IPS DF 4.7 (cell line): ENCODE results near the gene NAALADL2.
"Not testable (repeated sequence)": the region's sequence is repeated elsewhere in the genome, so short reads cannot be mapped to it uniquely, and the experiment has no call there.

Source experiments
- DNase-seq: peaks from one replicate; pipeline ENCODE4 v3.0.0-alpha.2; 2013; ENCODE audit warnings: low spot score; ENCODE audit errors: extremely low read depth

The NAALADL2 gene

DNA sequence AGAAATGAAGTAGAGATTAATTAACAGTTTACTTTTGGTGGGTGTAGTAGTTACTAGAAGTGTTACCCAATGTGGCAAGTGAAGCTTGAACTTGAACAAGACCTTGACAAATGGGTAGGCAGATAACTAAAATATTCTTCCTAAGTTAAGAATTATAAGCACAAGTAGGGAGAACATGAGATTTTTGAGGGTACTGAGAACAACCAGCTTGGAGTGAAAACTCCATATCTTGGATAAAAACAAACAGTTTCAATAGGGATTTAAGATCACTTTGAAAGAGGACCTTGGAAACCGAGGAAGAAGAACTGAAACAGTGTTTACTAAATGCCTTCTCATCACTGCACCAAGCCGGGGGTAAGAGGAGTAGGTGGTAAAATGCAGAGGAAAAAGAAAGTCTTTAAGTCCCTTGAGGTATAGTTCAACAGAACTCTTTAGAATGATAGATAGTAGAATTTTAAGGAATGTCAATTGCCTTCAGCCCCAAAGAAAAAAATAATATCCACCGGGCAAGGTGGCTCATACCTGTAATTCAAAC, 496.7 kb downstream of the NAALADL2 start:
- DNase-seq = no peak

DNA sequence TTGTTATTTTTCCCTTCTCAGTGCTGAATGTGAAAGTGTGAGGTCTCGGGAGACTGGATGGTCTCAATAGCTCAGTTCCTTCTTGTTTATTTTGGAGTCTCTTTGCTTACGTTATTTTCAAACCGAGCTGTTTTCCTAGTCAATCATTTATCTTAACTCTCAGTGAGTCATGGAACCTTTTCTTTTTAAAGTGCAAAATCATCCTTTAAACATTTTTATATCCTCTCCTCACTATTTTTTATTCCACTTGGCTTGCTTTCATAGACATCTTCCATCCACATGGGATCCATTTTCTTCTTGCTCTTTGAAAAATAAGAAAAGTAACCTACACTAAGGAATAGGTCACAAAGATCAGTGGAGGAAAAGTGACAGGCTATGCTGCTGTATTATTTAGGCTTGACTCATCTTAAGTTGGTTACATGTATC, 497.8 kb downstream of the NAALADL2 start:
- no peak for DNase-seq

DNA sequence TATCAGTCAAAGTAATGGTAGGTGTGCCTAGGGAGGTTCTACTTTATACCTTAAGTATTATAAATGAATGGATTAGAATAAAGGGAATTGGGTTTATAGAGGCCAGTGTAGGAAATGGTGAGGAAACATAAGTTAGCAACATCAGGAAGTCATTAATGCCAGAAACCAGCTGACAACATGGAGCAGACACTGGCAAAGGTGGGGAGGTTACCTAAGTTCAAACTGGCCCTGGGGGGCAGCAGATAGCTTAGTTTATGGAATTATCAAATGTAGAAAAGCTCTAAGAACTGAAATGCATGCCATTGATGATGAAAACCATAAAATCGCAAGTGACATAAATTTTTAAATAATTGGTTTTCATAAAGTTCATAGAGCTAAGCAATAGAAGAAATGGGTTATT, 498.6 kb downstream of the NAALADL2 start:
- no peak for DNase-seq

DNA sequence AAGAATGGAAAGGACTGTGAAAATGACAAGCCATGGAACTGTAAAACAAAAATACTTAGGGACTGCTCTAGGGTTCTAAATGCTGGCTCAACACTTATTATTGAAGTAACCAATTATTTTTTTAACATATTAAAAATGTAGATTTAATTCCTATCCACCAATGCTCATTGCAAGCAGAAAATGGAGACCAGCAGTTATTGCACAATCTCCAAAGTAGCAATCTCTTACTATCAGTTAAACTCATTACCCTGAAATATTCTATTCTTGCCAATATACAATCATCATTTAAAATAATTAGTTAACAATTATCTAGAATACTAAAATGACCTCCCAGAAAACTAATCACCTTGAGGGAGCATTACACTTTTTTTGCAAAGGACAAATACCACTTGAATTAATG, 499.8 kb downstream of the NAALADL2 start:
- no peak for DNase-seq

DNA sequence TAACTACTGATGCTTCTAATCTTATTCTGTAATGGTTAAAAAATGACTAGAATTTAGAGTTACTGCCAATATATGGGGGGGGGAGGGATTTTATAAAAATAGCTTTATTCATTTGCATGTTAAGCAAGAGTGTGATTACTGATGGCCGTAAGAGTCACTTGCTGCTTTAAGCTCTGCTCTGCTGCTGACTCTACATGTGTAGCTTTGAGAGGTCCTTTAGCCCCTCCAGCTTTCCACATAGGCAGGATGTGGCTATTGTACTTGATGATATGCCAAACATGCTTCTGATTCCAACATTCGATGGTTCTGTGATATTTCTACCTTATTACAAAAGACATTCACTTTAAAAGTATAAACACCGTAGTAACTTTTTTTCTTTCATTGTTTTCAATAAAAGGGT, 511.3 kb downstream of the NAALADL2 start:
- DNase-seq = not testable (repeated sequence)

DNA sequence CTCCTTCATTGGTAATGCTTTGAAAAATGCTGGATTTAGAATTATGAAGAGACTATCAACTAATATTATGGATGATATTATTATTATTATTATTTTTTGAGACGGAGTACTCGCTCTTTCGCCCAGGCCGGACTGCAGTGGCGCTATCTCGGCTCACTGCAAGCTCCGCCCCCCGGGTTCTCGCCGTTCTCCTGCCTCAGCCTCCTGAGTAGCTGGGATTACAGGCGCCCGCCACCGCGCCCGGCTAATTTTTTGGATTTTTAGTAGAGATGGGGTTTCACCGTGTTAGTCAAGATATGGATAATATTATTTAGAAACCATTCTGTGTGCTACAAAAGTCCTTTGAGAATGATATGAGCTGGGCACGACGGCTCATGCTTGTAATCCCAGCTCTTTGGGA, 512.1 kb downstream of the NAALADL2 start:
- DNase-seq = not testable (repeated sequence)

DNA sequence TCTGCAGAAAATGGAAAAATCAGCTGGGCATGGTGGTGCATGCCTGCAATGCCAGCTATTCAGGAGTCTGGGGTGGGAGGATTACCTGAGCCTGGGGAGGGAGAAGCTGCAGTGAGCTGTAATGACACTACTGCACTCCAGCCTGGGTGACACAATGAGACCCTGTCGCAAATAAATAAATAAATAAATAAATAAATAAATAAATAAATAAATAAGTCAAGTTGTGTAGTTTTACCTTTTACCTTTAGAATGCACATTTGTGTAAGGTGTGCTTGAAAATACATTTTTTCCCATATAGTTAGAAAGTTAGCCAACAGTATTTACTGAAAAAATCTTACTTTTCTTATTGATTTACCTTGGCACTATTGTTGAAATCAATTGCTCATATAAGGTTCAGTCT, 515.6 kb downstream of the NAALADL2 start:
- no peak for DNase-seq

DNA sequence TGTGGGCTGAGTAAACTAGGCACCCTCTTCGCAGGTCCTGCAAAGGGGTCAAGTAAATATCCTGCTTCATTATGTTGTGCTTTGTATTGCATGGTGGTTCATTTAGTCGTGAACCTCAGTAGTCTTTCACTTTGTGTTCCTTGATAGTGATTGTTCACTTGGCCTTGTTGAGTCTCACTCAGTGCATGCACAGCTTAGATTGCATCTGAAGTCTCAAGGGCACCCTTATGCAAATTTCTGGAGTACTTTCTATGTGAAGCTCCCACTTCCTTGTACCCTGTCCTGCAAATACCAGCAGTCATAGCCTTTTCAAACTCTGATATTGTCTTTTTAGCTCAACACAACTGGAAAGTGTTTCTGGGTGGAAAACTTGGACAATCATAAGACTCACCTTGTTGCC, 519.2 kb downstream of the NAALADL2 start:
- no peak for DNase-seq

DNA sequence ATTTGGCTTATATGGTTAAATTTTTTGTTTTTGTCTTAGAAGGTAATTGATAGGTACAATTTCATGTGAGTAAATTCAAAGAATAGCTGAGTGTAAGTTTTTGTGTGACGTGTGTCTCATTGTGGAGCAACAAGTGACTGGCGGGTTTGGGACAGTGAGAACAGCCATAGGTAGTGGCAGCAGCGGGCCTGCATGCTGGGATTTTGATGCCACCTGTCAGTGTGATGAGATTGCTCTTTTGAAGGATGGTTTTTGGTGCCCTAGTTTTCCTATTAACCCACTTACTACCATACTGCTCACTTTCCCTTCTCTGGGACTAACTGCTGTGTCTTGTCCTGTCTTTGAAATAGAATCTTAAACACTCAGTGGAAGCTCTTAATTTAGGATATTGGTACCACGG, 522.6 kb downstream of the NAALADL2 start:
- no peak for DNase-seq

DNA sequence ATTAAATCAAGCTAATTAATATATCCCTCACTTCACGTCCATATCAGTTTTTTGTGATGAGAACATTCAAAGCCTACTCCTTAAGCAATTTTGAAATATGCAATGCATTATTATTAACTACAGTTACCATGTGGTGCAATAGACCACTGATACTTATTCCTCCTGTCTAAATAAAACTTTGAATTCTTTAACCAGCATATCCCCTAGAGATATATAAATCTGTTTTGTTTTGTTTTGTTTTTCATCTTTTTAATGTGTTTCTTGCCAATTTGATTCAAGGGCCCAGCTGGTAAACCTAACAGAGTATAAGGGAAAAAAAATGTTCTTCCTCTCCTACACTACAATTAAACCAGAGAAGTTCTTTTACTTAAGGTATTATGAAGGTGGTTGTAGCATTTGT, 524.2 kb downstream of the NAALADL2 start:
- DNase-seq = no peak

DNA sequence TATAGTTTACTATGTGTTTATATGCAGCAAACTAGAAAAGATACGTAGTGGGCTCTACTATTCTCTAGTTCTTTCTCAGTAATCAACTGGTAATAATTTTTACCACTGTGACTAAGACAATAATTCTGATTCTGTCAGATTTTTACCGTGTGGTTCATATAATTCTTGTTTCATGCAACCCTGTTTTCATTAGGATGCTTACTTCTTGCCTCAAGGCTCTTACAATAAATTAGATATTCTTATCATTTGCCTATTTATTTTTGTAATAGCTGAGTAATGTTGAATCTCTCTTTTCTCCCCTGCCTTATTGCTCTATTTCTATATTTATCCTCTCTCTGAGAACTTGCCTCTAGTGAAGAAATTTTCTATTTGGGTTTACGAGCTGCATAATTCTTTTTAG, 524.7 kb downstream of the NAALADL2 start:
- DNase-seq = no peak

DNA sequence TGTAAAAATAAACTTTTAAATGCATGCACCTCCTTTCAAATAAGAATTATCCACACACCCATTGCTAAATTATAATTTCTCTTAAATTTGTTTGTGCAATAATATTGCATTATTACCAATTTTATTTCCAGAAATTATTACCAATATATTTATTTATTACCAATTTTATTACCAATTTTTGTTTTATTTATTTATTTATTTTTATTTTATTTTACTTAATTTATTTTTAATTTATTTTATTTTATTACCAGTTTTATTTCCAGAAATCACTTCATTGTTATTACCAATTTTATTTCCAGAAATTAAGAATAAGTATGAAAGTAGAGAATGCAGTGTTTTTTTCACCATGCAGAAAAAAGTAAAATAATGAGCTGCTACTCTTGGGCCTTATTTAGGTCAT, 525.4 kb downstream of the NAALADL2 start:
- no peak for DNase-seq

DNA sequence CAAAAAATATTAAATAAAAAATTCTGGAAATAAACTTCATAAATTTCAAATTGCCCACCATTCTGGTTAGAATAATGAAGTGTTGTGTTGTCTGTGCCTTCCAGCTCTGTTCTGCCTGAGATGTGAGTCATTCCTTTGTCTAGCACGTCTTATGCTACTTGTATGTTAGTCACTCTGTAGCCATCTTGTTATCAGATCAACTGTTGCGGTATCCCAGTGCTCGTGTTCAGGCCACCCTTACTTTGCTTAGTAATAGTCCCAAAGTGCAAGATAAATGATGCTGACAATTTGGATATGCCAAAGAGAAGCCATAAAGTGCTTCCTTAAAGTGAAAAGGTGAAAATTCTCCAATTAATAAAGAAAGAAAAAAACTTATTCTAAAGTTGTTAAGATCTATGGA, 527.5 kb downstream of the NAALADL2 start:
- DNase-seq = no peak

DNA sequence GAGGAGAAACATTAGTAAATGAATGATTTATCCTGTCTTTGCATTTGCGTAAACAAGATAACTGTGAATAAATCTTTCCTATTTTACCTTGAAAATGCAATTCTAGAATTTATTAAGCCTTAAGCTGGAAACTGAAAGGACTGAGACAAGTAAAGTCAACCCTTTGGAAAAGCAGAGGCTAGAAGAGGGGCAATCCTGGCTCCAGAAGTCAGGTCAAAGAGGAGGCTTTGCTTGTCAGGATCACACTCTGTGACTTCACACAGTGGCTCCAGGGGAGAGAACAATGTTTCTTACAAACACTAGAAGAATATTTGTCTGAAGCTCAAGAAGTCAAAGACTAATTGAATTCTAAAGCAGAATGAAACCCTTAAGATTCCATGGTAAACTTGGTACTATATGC, 530.4 kb downstream of the NAALADL2 start:
- DNase-seq = no peak

DNA sequence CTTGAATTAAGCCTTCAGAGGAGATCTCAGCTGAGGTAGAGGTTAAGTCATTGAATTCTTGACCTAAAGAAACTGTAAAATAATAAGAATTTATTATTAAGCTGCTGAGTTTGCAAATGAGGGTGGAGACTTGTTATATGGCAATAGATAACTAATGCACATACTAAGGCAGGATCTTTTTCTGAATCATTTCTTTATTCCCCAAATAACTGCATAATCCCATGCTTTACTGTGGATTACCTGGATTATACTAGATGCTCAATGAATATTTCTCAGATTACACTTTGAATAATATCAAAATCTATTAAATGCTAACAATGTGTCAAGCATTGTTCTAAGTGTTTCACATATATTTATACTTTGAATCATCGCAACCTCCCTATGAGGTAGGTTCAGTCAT, 532.5 kb downstream of the NAALADL2 start:
- DNase-seq = no peak

DNA sequence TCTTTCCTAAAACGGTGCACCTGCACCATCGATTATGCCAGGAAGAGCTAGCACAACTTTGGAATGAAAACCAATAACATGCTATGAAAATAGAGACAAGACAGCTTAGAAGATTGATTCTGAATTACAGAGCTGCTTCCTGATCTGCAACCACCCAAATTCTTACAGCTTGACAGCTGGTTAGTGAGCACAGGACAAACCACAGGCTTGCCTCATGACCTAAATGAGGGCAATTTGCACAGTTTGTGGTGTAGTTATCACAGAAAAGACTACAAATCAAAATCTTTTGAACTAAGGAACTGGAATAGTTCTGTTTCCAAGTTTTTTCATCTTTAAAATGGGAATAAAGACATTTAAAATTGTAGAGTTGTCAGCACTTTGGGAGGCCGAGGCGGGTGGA, 533.5 kb downstream of the NAALADL2 start:
- no peak for DNase-seq

DNA sequence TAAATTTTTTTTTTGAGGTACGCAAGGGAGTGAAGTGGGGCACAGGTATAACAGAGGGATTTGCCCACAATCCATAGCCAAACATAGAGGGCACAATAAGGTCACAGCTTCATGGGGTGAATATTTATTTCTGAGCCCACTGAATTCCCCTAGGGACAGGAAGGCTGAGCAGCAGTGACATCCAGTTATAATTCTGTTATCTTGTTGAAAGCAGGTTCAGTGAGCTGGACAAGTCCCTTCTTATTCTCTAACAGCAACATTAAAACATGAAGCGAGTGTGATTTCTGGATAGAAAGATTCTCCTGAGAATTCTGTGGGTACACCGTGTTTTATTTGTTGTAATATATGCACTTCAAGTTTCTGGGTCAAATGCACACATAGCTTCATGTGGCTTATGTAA, 538.2 kb downstream of the NAALADL2 start:
- DNase-seq = no peak

DNA sequence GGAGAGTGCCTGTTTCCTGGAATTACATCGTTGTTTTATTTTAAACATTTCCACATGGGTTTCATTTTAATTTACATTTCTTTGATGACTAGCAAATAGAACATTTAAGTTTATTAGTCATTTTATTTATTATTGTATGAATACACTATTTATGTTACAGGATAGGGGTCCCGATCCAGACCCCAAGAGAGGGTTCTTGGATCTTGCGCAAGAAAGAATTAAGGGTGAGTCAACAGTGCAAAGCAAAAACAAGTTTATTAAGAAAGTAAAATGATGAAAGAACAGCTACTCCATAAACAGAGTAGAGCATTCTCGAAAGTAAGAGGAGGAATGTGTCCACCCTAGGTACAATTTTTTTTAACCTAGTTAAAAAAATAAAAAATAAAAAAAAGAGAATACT, 539.5 kb downstream of the NAALADL2 start:
- DNase-seq = no peak

DNA sequence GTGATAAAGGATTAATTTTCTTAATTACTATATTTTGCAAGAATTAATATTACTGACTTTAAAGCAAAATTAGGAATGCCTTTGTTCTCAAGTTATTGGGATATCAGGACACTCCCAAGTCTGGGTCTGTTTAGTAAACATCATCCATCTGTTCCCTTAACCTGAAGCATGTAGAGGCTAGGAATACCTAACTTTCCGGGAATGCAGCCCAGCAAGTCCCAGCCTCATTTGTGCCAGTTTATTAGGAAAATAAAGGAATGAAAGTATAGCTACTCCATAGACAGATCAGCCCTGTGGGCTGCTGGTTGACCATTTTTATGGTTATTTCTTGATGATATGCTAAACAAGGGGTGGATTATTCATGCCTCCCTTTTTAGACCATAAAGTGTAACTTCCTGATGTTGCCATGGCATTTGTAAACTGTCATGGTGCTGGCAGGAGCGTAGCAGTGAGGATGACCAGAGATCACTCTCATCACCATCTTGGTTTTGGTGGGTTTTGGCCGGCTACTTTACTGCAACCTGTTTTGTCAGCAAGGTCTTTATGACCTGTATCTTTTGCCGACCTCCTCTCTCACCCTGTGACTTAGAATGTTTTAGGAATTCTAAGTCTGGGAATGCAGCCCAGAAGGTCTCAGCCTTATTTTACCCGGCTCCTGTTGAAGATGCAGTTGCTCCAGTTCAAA, 540.2 kb downstream of the NAALADL2 start:
- no peak for DNase-seq

DNA sequence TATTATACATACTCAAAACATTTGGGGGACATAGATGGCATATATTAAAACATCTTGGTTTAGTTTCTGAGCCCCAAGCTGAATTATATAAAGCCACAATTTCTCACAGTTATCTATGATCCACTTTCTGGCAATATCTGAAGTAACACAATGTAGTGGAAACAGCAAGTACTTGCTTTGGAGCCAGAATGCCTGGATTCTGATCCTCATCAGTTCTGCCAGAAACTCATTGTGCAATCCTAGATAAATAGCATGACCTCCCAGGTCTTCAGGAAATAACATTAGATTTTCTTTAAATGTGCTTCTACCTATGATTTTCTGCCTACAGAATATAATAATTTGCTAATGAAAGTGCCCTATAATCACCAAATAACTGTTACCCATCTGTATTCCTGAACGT, 544.9 kb downstream of the NAALADL2 start:
- no peak for DNase-seq

DNA sequence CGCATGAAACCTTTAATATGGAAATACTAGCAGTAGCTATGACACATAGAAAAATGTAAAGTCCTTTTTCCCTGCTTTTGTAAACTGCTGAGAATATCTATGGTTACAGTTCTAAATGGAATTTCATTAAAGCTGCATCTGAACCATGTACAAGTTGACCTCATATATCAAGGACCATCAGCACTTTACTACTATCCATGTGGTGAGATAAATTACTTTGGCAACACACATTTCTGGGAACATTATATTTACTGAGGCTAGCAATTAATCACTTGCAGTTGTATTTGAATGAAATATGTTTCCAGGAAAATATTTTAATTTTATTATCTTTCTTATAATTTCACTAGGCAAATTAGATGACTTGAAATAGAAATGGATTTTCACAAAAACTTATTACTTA, 545.5 kb downstream of the NAALADL2 start:
- DNase-seq = no peak

DNA sequence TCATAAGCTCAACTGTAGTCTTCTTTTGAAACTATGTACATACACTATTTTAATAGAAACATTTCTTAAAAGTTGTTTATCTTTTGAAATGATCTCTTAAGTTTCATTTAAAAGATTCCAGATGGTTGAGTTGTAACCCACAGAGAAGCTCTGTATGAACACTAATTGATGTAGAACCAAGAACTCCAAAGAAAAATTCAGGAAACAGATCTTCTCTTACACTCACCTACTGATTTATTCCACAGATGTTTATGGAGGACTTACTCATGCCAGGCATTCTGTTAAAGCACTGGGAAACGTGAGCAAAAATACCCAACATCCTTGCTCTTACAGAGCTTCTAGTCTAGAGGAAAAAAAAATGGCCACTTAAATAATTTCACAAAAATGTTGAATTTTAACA, 551.1 kb downstream of the NAALADL2 start:
- DNase-seq = no peak

DNA sequence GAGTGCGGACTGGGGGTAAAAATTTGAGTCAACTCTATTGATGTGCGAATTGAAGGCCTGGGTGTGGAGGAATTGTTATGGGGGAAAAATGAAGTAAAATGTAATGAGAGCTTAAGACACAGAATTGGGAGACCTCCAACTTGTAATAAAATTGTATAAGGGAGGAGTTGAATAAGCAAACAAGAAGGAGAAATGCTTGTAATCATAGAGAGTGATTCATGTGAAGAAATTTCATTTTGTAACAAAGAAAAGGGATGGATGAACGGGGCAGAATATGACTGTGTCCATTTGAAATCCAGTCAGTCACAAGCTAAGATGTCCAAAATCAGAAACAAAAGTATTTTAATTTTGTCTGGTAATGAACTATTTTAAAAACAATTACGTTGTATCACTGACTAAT, 552.3 kb downstream of the NAALADL2 start:
- DNase-seq = no peak

DNA sequence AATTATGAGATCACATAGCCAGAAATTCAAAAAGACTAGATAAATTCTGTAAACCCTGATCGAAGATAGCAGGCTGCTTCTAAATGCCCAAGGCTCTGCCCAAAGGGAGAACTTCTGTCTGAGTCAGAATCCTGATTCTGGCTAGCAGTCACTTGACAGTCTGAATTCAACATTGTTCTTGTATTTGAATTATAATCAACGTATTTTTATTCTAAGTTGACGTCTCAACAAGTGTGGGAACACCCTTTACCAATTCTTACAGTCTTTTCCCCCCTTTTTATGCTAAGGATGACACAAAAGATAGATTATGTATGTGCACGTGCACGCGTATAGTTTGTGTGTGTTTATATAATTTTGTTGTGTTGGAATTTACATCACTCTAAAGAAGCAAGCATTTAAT, 552.8 kb downstream of the NAALADL2 start:
- DNase-seq = no peak
